Ureter (tissue), 1 donor: Measurements from ENCODE around the gene PRSS53. TPM values are rescaled to one million over a fixed set of nuclear protein-coding genes. Genes with fewer than 3 reads are reported as not detected.

Experiments
- DNase-seq: peaks from one replicate; pipeline ENCODE4 v3.0.0-alpha.2; 2020; ENCODE audit warnings: low spot score
- total RNA-seq: library from RNA; stranded (reverse); gene quantifications from one replicate; pipeline ENCODE4 v1.2.4, GENCODE V29; 2023
- donor health status: DM: yes; HTN: yes; CAD: no.

Gene PRSS53
- total RNA-seq, 1 donor from 2014 or later = 1.2 TPM

DNA sequence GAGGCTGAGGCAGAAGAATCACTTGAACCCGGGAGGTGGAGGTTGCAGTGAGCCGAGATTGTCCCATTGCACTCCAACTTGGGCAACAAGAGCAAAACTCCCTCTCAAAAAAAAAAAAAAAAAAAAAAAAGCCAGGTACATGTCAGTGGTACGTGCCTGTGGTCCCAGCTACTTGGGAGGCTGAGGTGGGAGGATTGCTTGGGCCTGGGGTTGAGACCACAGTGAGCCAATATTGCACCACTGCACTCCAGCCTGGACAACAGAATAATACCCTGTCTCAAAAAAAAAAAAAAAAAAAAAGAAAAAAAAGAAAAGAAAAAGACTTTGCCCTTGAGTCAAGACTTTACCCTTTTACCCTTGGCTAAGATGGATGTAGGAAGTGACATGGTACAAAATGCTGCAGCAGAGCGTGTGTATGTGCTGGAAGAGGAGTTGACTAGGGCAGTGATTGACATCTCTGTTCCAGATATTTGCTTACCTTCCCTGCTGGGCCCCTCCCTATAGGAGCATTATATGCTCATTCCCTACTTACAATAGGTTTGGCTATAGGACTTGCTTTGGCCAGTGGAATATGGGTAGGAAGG lies 44.8 kb downstream of the PRSS53 start:
- DNase-seq = no peak

DNA sequence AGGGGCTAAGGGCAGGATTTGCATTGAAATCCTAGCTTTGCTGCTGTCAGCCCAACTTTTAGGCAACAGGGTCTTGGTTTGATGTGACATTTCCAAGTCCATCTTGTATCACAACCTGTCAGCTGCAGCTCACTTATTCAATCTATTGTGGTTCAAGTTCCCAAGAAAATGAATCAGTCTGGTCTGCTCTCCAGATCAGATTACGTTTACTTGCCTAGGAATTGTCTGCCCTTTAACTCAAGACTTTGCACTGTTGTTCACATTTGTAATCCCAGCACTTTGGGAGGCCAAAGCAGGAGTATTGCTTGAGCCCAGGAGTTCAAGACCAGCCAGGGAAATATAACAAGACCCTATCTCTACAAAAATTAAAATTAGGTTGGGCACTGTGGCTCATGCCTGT lies 45.4 kb downstream of the PRSS53 start:
- no peak for DNase-seq

DNA sequence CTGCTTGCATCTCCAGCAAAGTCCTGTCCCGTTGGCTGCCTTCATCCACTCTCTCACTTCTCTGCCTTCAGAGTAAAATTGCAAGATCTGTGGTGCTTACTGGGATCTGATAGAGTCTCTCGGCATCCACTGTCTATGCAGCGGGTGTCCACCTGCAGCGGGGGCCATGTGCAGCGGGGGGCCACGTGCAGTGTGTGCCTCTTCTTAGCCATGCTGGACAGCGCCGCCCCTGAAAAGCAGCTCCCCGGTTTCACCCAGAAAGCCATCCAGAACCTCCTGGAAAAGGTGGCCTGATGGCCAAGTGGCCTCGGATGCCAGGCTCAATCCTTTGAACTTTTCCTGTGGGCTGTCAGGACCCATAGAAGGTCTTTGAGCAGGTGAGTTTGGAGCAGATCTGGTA lies 45.9 kb downstream of the PRSS53 start:
- DNase-seq = no peak

DNA sequence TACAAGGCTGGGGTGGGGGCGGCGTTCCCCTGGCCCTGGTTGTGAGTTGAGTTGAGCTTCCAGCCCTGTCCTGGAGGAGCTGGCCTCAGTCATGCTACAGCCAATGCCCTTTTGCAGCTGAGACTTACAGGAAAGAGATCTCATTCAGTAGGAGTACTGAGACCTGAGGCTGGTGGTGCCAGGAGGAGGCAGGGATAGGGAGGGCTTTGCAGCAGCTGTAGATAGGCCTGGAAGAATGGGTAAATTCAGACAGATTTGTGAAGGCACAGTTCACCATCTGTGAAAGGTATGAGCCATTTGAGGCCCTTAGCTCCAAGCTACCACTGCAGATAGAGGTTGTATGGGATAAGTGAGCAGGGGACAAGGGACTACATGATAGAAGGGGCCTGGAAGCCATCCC lies 49.8 kb downstream of the PRSS53 start:
- no peak for DNase-seq

DNA sequence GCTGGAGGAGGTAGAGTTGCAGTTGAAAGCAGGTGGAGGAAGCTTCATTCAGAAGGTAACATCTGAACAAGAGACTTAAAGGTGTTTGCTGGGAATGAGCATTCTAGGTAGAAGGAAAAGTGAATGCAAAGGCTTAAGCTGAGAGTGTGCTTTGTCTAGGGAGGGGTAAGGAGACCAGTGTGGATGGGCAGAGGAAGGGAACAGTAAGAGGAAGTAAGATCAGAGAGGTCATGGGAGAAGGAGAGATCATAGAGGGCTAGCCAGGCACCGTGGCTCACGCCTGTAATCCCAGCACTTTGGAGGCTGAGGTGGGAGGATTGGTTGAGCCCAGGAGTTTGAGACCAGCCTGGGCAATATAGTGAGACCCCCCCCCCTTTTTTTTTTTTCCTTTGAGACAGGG lies 52.1 kb downstream of the PRSS53 start:
- DNase-seq = no peak

DNA sequence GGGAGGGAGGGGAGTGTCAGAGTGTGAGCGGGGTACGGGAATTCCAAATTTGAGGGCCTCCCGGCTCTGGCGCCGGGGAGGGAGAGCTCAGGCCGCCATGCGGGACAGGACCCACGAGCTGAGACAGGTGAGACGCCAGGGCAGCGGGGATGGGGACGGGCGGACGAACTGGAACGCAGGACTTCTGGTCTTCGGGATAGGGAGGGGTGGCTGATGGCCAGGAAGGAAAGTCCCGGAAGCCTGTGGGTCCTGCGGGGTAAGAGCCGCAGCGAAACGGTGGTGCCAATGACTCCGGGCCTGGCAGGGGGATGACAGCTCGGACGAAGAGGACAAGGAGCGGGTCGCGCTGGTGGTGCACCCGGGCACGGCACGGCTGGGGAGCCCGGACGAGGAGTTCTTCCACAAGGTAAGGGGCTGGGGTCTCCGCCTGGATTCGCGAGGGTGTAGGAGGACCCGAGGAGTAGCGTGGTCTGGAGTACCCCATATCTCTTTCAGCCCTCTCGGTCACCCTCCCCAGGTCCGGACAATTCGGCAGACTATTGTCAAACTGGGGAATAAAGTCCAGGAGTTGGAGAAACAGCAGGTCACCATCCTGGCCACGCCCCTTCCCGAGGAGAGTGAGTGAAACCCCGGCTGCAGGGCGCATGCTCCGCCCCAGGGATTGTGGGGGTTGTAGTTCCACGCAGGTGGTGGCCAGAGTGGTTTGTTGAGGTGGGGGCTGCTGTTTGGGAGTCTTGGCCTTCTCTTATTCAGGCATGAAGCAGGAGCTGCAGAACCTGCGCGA lies 54.8 kb downstream of the PRSS53 start:
- DNase-seq = peak; percentile 93

Other genes starting within 250 kb of the PRSS53 start
- gene BCL7C, start 194.9 kb downstream of the PRSS53 start, total RNA-seq = 35.9 TPM
- 8.2 TPM for gene CTF1, start 192.3 kb downstream of the PRSS53 start, total RNA-seq
- gene FBXL19, start 165.4 kb downstream of the PRSS53 start, total RNA-seq = 25.7 TPM
- gene ORAI3, start 139.9 kb downstream of the PRSS53 start, total RNA-seq = 25.9 TPM
- gene SETD1A, start 131.2 kb downstream of the PRSS53 start, total RNA-seq = 19.6 TPM
- gene HSD3B7, start 103.7 kb downstream of the PRSS53 start, total RNA-seq = 14.8 TPM
- gene STX1B, start 78.3 kb downstream of the PRSS53 start, total RNA-seq = 1.6 TPM
- 55.0 TPM for gene STX4, start 55.4 kb downstream of the PRSS53 start, total RNA-seq
- gene ZNF668, start 14.7 kb downstream of the PRSS53 start, total RNA-seq = 12.8 TPM
- gene ZNF646, start 14.5 kb downstream of the PRSS53 start, total RNA-seq = 18.3 TPM
- 42.1 TPM for gene VKORC1, start 5.9 kb upstream of the PRSS53 start, total RNA-seq
- gene BCKDK, start 19.4 kb upstream of the PRSS53 start, total RNA-seq = 29.8 TPM
- 77.9 TPM for gene KAT8, start 28.7 kb upstream of the PRSS53 start, total RNA-seq
- 17.0 TPM for gene PRSS8, start 46.8 kb upstream of the PRSS53 start, total RNA-seq
- gene PRSS36, start 61.1 kb upstream of the PRSS53 start, total RNA-seq = 1.1 TPM
- gene FUS, start 91.2 kb upstream of the PRSS53 start, total RNA-seq = 390 TPM
- gene PYCARD, start 113.8 kb upstream of the PRSS53 start, total RNA-seq = 39.6 TPM
- gene TRIM72, start 125.2 kb upstream of the PRSS53 start, total RNA-seq = not detected
- gene PYDC1, start 128.2 kb upstream of the PRSS53 start, total RNA-seq = not detected
- 4.4 TPM for gene ITGAM, start 171.0 kb upstream of the PRSS53 start, total RNA-seq